Measurements from ENCODE around the gene UGT1A7.
A peak's percentile ranks its signal among the peaks of the same experiment; 100 is the strongest.

The UGT1A7 gene

GRCh38 chr2:233700028-233700635, 18.4 kb downstream of the UGT1A7 start:
- no peak for TF ChIP-seq USF1 (IDR thresholded peaks at IDR 0.05)
- no peak for TF ChIP-seq REST (IDR thresholded peaks at IDR 0.05; ENCODE audit: low read depth)
- no peak for TF ChIP-seq CEBPB (IDR thresholded peaks at IDR 0.05)

DNA sequence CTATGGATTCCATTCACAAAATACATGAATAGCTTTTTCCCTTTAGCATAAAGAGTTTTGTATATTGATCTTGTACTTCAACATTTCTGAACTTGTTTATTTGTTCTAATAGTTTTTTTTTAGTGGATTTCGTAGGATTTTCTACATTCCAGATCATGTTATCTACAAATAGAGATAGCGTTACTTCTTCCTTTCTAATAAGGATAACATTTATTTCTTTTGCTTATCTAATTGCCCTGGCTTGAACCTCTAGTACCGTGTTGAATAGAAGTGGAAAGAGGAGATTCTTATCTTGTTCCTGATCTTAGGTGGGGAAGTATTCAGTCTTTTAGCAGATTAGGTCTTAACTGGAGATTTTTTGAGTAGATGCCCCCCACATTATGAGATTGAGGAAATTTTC, 20.5 kb downstream of the UGT1A7 start:
- TF ChIP-seq ZBTB7A (IDR thresholded peaks at IDR 0.05; ENCODE audit: low read depth) (no peak), EP300 (IDR thresholded peaks at IDR 0.05; ENCODE audit: borderline replicate concordance) (no peak), FOXM1 (IDR thresholded peaks at IDR 0.05; ENCODE audit: borderline replicate concordance, low read depth) (no peak), EGR1 (IDR thresholded peaks at IDR 0.05) (no peak), CREB1 (IDR thresholded peaks at IDR 0.05; ENCODE audit: low read depth) (no peak), TAF1 (IDR thresholded peaks at IDR 0.05; ENCODE audit: low read depth) (no peak), NFIC (IDR thresholded peaks at IDR 0.05) (no peak), REST (IDR thresholded peaks at IDR 0.05; ENCODE audit: low read depth) (no peak), CEBPB (IDR thresholded peaks at IDR 0.05) (no peak), RAD21 (IDR thresholded peaks at IDR 0.05; ENCODE audit: low read depth) (no peak), YY1 (IDR thresholded peaks at IDR 0.05; ENCODE audit: low read depth) (no peak), TCF12 (IDR thresholded peaks at IDR 0.05; ENCODE audit: low read depth) (no peak), USF1 (IDR thresholded peaks at IDR 0.05) (no peak)

- TF ChIP-seq TCF12 (IDR thresholded peaks at IDR 0.05; ENCODE audit: low read depth) = no peak
Observed at GRCh38 chr2:233705911-233706506, 24.3 kb downstream of the UGT1A7 start.

GRCh38 chr2:233706720-233707119, 25.0 kb downstream of the UGT1A7 start:
- TF ChIP-seq RAD21 (IDR thresholded peaks at IDR 0.05; ENCODE audit: low read depth) (no peak), YY1 (IDR thresholded peaks at IDR 0.05; ENCODE audit: low read depth) (no peak), NFIC (IDR thresholded peaks at IDR 0.05) (no peak), FOXM1 (IDR thresholded peaks at IDR 0.05; ENCODE audit: borderline replicate concordance, low read depth) (no peak), EGR1 (IDR thresholded peaks at IDR 0.05) (no peak), CEBPB (IDR thresholded peaks at IDR 0.05) (no peak), USF1 (IDR thresholded peaks at IDR 0.05) (no peak), TCF12 (IDR thresholded peaks at IDR 0.05; ENCODE audit: low read depth) (no peak), EP300 (IDR thresholded peaks at IDR 0.05; ENCODE audit: borderline replicate concordance) (no peak), TAF1 (IDR thresholded peaks at IDR 0.05; ENCODE audit: low read depth) (no peak)

DNA sequence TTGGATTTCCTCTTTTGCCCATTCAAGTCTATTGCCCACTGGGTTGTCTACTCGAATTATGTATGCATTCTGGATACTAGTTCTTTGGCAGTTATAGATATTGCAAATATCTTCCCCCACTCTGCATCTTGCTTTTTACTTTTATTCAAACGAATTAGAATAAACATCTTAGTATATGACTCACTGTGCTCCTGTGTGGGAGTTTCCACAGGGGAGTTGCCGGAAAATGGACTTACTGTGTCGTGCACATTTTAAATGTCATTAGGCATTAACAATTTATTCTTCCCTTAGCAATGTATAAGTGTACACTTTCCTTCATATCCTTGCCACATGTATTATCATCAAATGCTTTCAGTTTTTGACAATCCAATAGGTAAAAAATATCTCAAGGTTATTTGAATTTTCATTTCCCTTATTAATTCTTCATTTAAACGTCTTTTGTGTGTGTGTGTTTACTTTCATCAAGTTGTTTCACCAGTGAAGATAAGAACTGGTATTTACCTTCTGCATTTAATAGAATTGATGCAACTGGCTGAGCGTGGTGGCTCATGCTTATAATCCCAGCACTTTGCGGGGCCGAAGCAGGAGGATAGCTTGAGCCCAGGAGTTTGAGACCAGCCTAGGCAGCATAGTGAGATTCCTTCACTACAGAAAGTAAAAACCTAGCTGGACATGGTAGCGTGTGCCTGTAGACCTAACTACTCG, 26.4 kb downstream of the UGT1A7 start:
- no peak for TF ChIP-seq TCF12 (IDR thresholded peaks at IDR 0.05; ENCODE audit: low read depth)
- no peak for TF ChIP-seq CEBPB (IDR thresholded peaks at IDR 0.05)
- no peak for TF ChIP-seq YY1 (IDR thresholded peaks at IDR 0.05; ENCODE audit: low read depth)
- TF ChIP-seq, protein P1, sequence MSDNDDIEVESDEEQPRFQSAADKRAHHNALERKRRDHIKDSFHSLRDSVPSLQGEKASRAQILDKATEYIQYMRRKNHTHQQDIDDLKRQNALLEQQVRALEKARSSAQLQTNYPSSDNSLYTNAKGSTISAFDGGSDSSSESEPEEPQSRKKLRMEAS (IDR thresholded peaks at IDR 0.05) = no peak

DNA sequence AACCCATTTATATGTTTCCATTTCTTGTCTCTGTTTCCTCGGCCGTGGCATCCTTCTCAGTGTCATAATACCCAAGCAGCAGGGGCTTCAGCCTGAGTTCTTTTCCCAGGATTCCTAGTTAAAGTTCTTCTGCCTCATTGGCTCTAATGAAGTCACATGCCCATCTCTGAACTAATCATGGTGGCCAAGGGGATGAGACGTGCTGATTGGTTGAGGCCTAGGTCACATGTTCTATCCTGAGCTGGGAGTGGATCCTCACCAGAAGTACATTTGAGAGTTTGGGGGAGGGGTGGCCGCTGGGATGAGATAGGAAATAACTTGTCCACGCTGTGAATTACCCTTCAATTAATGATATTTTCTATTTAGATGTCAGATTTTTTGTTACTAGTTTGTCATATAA, 27.2 kb downstream of the UGT1A7 start:
- TF ChIP-seq USF1 (IDR thresholded peaks at IDR 0.05) (peak; percentile 59), EP300 (IDR thresholded peaks at IDR 0.05; ENCODE audit: borderline replicate concordance) (no peak), RAD21 (IDR thresholded peaks at IDR 0.05; ENCODE audit: low read depth) (no peak)
